Osteocyte (in vitro differentiated cells): Measurements from ENCODE around the gene SMPD3. TPM values are rescaled to one million over a fixed set of nuclear protein-coding genes. Genes with fewer than 3 reads are reported as not detected.

Experiments
- DNase-seq: peaks from one replicate; pipeline ENCODE4 v3.0.0; 2021; ENCODE audit warnings: mixed read lengths; ENCODE audit not compliant: unreplicated experiment; ENCODE audit errors: extremely low spot score
- H3K27ac Mint-ChIP-seq: one replicate; pipeline ENCODE4 v1.8.0; 2021; ENCODE audit warnings: mild to moderate bottlenecking, mixed read lengths; ENCODE audit not compliant: unreplicated experiment
- H3K27me3 Mint-ChIP-seq: one replicate; pipeline ENCODE4 v1.8.0; 2021; ENCODE audit warnings: mixed read lengths; ENCODE audit not compliant: unreplicated experiment
- H3K36me3 Mint-ChIP-seq: one replicate; pipeline ENCODE4 v1.8.0; 2021; ENCODE audit warnings: mixed read lengths; ENCODE audit not compliant: unreplicated experiment
- H3K4me1 Mint-ChIP-seq: one replicate; pipeline ENCODE4 v1.8.0; 2021; ENCODE audit warnings: mixed read lengths; ENCODE audit not compliant: unreplicated experiment
- H3K4me3 Mint-ChIP-seq: one replicate; pipeline ENCODE4 v1.8.0; 2021; ENCODE audit warnings: mild to moderate bottlenecking, moderate library complexity, mixed read lengths; ENCODE audit not compliant: unreplicated experiment
- H3K9me3 Mint-ChIP-seq: one replicate; pipeline ENCODE4 v1.8.0; 2021; ENCODE audit warnings: mixed read lengths; ENCODE audit not compliant: unreplicated experiment
- CTCF ChIP-seq: fragments of 200-600 bp; sonication (generic); IDR thresholded peaks from 2 replicates; pipeline ENCODE4 v1.5.0; 2021; ENCODE audit warnings: antibody characterized with exemption, mild to moderate bottlenecking, moderate library complexity
- total RNA-seq: library from RNA; stranded (reverse); gene quantifications from 2 replicates; pipeline ENCODE4 v1.2.1, GENCODE V29; 2021

Gene SMPD3
- total RNA-seq, 1 donor from 2014 or later, result not detected

GRCh38 chr16:68436581-68436980 is 11.7 kb downstream of the SMPD3 start:
- H3K27me3 Mint-ChIP-seq, result peaks cover 43% of the 10 kb centered on the region
- peaks cover 4% of the 10 kb centered on the region for H3K9me3 Mint-ChIP-seq
- peak; percentile 37 for TF ChIP-seq CTCF
- no peaks in the 10 kb centered on the region for H3K4me1 Mint-ChIP-seq
- no peak overlapping the region for H3K27ac Mint-ChIP-seq
- DNase-seq, result no peak
- no peak overlapping the region for H3K4me3 Mint-ChIP-seq
- no peaks in the 10 kb centered on the region for H3K36me3 Mint-ChIP-seq

GRCh38 chr16:68434624-68435210 is 13.6 kb downstream of the SMPD3 start:
- H3K4me3 Mint-ChIP-seq, result no peak overlapping the region
- no peak for DNase-seq
- H3K36me3 Mint-ChIP-seq, result no peaks in the 10 kb centered on the region
- TF ChIP-seq CTCF, result no peak
- no peaks in the 10 kb centered on the region for H3K4me1 Mint-ChIP-seq
- H3K27ac Mint-ChIP-seq, result no peak overlapping the region
- H3K27me3 Mint-ChIP-seq, result peaks cover 50% of the 10 kb centered on the region
- peaks cover 4% of the 10 kb centered on the region for H3K9me3 Mint-ChIP-seq

GRCh38 chr16:68433316-68433715 is 15.0 kb downstream of the SMPD3 start:
- H3K9me3 Mint-ChIP-seq, result peaks cover 4% of the 10 kb centered on the region
- no peak for TF ChIP-seq CTCF
- H3K27ac Mint-ChIP-seq, result no peak overlapping the region
- no peaks in the 10 kb centered on the region for H3K4me1 Mint-ChIP-seq
- H3K36me3 Mint-ChIP-seq, result no peaks in the 10 kb centered on the region
- no peak overlapping the region for H3K4me3 Mint-ChIP-seq
- DNase-seq, result no peak
- H3K27me3 Mint-ChIP-seq, result peaks cover 36% of the 10 kb centered on the region

GRCh38 chr16:68432701-68433100 is 15.6 kb downstream of the SMPD3 start:
- H3K27me3 Mint-ChIP-seq, result peaks cover 39% of the 10 kb centered on the region
- TF ChIP-seq CTCF, result no peak
- H3K4me1 Mint-ChIP-seq, result no peaks in the 10 kb centered on the region
- H3K9me3 Mint-ChIP-seq, result peaks cover 4% of the 10 kb centered on the region
- no peak overlapping the region for H3K4me3 Mint-ChIP-seq
- no peak overlapping the region for H3K27ac Mint-ChIP-seq
- no peaks in the 10 kb centered on the region for H3K36me3 Mint-ChIP-seq
- DNase-seq, result no peak

- H3K9me3 Mint-ChIP-seq, result no peaks in the 10 kb centered on the region
- H3K27ac Mint-ChIP-seq, result no peak overlapping the region
- no peaks in the 10 kb centered on the region for H3K4me1 Mint-ChIP-seq
- no peaks in the 10 kb centered on the region for H3K36me3 Mint-ChIP-seq
- no peak overlapping the region for H3K4me3 Mint-ChIP-seq
- H3K27me3 Mint-ChIP-seq, result peaks cover 49% of the 10 kb centered on the region
- TF ChIP-seq CTCF, result no peak
- DNase-seq, result no peak
These were observed 19.0 kb downstream of the SMPD3 start for GRCh38 chr16:68429076-68429854.
